Activated T-helper 17 cell treated with anti-CD3 and anti-CD28 coated beads, Interleukin-2, amount 50 U/mL, for 72 hours (primary cell): ENCODE measurements around the gene CGRRF1. TPM values are rescaled to one million over a fixed set of nuclear protein-coding genes. Genes with fewer than 3 reads are reported as not detected.

Experiments
- ATAC-seq: fragments of 150-1000 bp; cut with Tn5 transposase; replicated peaks from 2 replicates; pipeline ENCODE4 v1.10.0; 2021; ENCODE audit warnings: mild to moderate bottlenecking, moderate library complexity
- H3K27ac Mint-ChIP-seq: one replicate; pipeline ENCODE4 v1.8.0; 2022; ENCODE audit warnings: mixed read lengths
- H3K27me3 Mint-ChIP-seq: one replicate; pipeline ENCODE4 v1.8.0; 2022; ENCODE audit warnings: mixed read lengths
- H3K36me3 Mint-ChIP-seq: one replicate; pipeline ENCODE4 v1.8.0; 2022; ENCODE audit warnings: low read depth, mild to moderate bottlenecking, mixed read lengths
- H3K4me1 Mint-ChIP-seq: one replicate; pipeline ENCODE4 v1.8.0; 2022; ENCODE audit warnings: mixed read lengths
- H3K4me3 Mint-ChIP-seq: one replicate; pipeline ENCODE4 v1.8.0; 2022; ENCODE audit warnings: mild to moderate bottlenecking, mixed read lengths
- H3K9me3 Mint-ChIP-seq: one replicate; pipeline ENCODE4 v1.8.0; 2022; ENCODE audit warnings: mixed read lengths
- total RNA-seq, 2 donors: library from RNA; stranded (reverse); gene quantifications; one replicate each; pipeline ENCODE4 v1.2.3, GENCODE V29; 2022

Gene CGRRF1
- total RNA-seq, 2 donors from 2014 or later: 12.3 to 13.5 TPM

DNA sequence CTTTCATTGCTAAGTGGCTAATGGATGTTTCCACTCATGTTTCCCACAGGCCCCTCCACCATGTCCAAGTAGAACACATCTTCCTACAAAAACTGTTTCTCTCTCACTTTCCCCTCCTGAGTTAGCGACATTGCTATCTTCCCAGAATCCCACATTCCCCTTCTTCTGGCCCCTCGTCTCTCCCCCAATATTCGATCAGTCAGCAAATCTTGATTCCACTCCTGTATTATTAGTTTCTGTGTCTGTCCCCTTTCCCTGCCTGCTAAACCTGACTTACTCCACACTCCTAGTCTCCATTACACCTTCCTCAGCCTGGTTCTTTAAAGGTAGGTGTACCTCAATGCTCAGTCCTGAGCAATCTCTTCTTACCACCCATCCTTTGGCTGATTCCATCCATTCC, 37.9 kb downstream of the CGRRF1 start:
- Mint-ChIP-seq H3K4me3 (no peak overlapping the region), H3K27ac (no peak overlapping the region), H3K4me1 (no peaks in the 10 kb centered on the region), H3K27me3 (no peaks in the 10 kb centered on the region), H3K9me3 (no peaks in the 10 kb centered on the region), H3K36me3 (no peaks in the 10 kb centered on the region)
- ATAC-seq: no peak

DNA sequence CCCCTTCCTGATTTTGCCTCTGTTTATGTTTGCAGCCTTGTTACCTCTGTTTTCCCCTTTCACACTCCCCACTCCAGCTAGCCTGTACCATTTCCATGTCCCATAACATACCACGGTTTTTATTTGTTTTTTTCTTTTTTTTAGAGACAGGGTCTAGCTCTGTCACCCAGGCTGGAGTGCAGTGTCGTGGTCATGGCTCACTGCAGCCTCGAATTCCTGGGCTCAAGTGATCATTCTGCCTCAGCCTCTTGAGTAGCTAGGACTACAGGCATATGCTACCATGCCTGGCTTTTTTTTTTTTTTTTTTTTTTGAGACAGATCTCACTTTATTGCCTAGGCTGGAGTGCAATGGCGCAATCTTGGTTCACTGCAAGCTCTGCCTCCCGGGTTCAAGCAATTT, 38.8 kb downstream of the CGRRF1 start:
- Mint-ChIP-seq H3K4me1 (no peaks in the 10 kb centered on the region), H3K4me3 (no peak overlapping the region), H3K27me3 (no peaks in the 10 kb centered on the region), H3K9me3 (no peaks in the 10 kb centered on the region), H3K27ac (no peak overlapping the region), H3K36me3 (no peaks in the 10 kb centered on the region)
- ATAC-seq: no peak

DNA sequence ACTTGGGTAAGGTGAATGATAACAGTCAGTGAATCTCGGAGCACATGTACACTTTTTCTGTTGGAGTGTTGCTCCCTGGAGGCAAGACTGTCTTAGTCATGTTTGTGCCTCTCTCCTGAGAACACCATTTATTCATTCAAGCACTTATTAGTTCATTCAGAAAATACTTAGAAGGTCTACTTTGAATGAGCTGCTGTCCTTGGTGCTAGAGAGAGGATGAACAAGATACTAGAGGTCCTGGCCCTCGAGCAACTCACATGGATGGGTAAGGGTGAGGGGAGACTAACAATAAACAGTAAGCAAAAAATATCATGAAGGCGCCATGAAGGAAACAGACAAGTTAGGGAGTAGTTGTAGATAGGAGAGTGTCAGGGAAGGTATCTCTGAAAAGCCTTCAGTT, 40.2 kb downstream of the CGRRF1 start:
- Mint-ChIP-seq H3K27ac (no peak overlapping the region), H3K4me1 (no peaks in the 10 kb centered on the region), H3K27me3 (no peaks in the 10 kb centered on the region), H3K36me3 (no peaks in the 10 kb centered on the region), H3K9me3 (no peaks in the 10 kb centered on the region), H3K4me3 (no peak overlapping the region)
- ATAC-seq: no peak

DNA sequence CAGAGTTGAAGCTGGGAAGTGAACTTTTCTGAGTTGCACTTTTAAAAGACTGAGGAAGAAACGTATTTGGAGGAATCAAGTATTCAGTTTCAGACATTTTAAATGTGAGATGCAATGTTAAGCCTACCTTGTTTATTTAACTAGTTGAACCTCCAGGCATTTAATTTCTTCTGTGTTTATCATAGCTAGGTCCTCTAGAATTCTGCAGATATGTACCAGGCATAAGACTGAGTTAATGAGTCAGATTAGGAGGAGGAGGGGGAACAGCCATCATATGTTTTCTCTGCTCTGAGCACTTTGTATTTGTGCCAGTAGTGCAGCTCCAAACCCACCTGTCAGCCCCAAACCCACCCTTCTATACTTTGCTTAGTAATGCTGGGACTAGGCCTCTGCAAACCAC, 40.8 kb downstream of the CGRRF1 start:
- Mint-ChIP-seq H3K27me3 (no peaks in the 10 kb centered on the region), H3K4me3 (no peak overlapping the region), H3K9me3 (no peaks in the 10 kb centered on the region), H3K27ac (no peak overlapping the region), H3K4me1 (no peaks in the 10 kb centered on the region), H3K36me3 (no peaks in the 10 kb centered on the region)
- no peak for ATAC-seq

DNA sequence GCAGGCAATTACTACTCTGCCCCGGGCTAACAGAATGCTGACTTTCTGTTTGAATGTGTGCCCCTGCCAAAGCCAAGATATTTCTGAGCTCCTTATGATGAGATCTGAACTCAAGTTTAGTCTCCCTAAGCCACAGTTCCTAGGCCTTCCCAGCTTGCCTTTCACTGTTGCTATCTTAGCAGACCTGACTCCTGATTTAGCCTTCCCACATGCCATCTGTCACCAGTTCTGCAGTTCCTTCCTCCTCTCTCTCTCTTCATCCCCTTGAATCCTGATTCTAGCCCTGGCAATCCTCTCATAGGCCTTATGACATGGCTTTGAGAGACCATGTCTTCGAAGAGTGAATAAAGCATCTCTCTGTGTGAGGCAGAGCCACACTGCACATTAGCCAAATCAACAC, 44.7 kb downstream of the CGRRF1 start:
- Mint-ChIP-seq H3K27me3 (no peaks in the 10 kb centered on the region), H3K9me3 (no peaks in the 10 kb centered on the region), H3K4me1 (no peaks in the 10 kb centered on the region), H3K27ac (no peak overlapping the region), H3K4me3 (no peak overlapping the region), H3K36me3 (no peaks in the 10 kb centered on the region)
- ATAC-seq: no peak

DNA sequence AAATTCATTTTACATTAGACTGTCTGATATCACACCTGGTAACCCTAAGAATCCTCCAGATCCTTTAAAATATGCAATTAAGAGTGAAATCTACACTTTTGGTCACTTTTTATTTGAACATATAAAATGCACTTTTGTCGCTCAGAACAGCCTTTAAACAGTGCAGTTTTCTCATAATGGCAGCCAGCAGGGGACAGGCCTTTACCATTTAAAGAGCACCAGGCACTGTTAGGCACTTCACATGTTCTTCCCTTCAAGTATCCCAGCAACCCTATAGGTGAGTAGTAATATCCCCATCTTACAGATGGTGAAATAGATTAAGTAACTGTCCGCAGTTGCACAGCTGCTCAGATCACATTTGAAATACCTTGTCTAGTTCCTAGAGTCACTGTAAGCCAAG, 45.9 kb downstream of the CGRRF1 start:
- ATAC-seq: no peak
- no peaks in the 10 kb centered on the region for H3K36me3 Mint-ChIP-seq
- H3K27me3 Mint-ChIP-seq: peaks cover 3% of the 10 kb centered on the region
- no peak overlapping the region for H3K4me3 Mint-ChIP-seq
- H3K4me1 Mint-ChIP-seq: no peaks in the 10 kb centered on the region
- no peak overlapping the region for H3K27ac Mint-ChIP-seq
- no peaks in the 10 kb centered on the region for H3K9me3 Mint-ChIP-seq

DNA sequence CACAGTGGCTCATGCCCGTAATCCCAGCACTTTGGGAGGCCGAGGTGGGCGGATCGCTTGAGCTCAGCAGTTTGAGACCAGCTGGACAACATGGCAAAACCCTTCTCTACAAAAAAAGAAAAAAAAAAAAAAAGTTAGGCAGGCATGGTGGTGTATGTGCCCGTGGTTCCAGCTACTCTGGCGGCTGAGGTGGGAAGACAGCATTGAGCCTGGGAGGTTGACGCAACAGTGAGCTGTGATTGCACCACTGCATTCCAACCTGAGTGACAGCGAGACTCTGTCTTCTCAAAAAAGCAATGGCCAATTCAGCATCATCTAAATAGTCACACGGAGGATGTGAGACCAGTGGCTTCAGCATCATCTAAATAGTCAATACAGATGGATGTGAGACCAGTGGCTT, 46.8 kb downstream of the CGRRF1 start:
- no peak overlapping the region for H3K4me3 Mint-ChIP-seq
- no peaks in the 10 kb centered on the region for H3K4me1 Mint-ChIP-seq
- ATAC-seq: no peak
- H3K27ac Mint-ChIP-seq: no peak overlapping the region
- H3K9me3 Mint-ChIP-seq: no peaks in the 10 kb centered on the region
- no peaks in the 10 kb centered on the region for H3K36me3 Mint-ChIP-seq
- peaks cover 3% of the 10 kb centered on the region for H3K27me3 Mint-ChIP-seq

DNA sequence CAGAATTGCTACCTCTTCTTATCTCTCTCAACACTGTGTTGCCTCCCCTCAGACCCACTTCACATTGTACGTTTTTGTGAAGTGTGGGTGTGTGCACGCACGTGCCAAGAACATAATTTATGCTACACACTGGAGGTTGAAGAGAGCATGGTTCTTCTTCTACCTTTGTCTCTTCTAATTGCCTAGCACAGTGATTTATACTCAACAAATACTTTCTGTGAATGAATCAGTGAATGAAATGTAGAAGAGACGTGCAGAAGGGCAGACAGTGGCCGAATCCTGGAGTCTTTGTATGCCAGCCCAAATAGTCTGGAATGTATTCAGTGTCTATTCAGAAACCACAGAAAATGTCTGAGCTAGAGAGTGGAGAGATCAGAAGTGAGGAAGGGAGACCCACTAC, 52.6 kb downstream of the CGRRF1 start:
- no peak overlapping the region for H3K27ac Mint-ChIP-seq
- H3K36me3 Mint-ChIP-seq: no peaks in the 10 kb centered on the region
- H3K9me3 Mint-ChIP-seq: no peaks in the 10 kb centered on the region
- peaks cover 6% of the 10 kb centered on the region for H3K27me3 Mint-ChIP-seq
- ATAC-seq: no peak
- no peaks in the 10 kb centered on the region for H3K4me1 Mint-ChIP-seq
- H3K4me3 Mint-ChIP-seq: no peak overlapping the region

DNA sequence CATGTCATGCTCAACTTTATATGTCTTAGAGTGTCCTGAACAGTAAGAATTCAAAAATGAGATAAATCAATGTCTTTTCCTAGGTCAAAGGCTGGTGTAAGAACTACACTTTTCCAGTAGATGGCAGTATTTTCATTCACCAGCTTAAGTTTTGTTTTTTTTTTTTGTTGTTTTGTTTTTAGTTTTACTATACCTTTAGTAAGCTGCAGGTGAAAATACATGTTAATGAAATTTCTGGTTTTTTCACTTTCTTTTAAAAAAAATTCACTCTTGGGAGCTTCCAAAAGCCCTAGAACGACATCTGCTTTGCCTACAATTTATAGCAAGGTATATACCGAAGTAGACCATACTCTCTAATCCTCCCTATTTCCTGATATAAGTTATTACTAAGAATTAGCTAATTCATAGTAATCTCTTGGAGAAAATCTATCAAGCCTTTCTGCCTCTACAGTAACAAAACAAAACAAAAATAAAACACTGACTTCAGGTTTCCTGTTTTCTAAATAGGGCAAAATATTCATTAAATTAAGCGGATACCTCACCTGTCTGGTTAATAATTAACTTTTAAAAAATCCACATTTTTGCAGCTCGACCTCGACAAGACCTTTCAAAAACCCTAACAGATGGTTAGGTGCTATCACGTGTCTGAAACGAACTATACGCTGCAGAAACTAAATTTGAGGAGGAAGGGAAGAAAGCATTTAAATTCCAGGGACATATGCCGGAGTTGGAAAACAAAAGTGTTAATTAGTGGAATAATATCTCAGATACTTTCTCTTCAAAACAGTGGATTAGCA, 54.6 kb downstream of the CGRRF1 start:
- peak overlapping the region; percentile 66 for H3K4me3 Mint-ChIP-seq
- H3K9me3 Mint-ChIP-seq: no peaks in the 10 kb centered on the region
- H3K36me3 Mint-ChIP-seq: no peaks in the 10 kb centered on the region
- H3K27ac Mint-ChIP-seq: no peak overlapping the region
- ATAC-seq: no peak
- no peaks in the 10 kb centered on the region for H3K4me1 Mint-ChIP-seq
- peaks cover 11% of the 10 kb centered on the region for H3K27me3 Mint-ChIP-seq

DNA sequence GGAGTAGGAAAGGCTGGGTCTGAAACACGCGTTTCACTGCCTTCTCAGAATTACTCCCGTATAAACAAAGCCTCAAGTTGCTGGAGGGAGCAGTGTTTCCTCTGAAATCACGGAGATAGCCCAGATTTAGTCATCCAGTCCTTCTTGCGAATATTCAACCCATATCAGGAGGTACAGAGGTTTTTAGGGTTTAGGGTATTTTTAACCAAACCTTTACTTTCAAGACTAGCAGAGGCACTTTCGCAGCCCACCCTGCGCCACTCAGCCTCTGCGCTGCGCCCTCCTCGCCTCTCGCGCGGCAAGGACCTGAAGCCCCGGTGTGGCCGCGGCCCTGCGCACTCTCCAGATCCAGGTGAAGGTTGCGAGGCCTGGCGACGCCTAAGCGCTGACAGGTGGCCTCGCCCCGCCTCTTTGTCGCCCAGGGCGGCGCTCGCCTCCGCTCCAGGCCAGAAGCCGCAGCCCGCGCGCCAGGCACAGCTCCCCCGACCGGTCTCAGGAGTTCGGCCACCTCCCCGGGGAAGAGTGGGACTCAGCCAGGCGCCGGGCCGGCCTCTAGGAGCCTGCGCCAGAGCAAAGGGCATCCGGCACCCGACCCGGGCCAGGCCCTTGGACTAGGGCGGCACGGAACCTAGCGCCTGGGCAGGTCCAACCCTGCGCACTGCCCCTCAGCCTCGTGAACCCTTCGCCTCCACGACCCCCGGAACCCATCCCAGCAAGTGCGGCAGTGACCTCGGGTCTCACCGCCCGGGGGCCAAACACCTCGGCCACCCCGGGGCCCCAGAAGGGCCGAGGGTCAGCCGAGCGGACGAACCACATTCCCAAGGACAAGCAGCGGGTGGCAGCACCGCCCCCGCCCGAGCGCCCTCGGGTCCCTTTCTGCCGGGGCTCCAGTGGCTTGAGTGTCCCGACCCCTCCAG, 55.4 kb downstream of the CGRRF1 start:
- Mint-ChIP-seq H3K27ac (no peak overlapping the region), H3K27me3 (peaks cover 10% of the 10 kb centered on the region), H3K4me1 (no peaks in the 10 kb centered on the region), H3K36me3 (no peaks in the 10 kb centered on the region), H3K4me3 (peak overlapping the region; percentile 66), H3K9me3 (no peaks in the 10 kb centered on the region)
- ATAC-seq: peak; percentile 64

DNA sequence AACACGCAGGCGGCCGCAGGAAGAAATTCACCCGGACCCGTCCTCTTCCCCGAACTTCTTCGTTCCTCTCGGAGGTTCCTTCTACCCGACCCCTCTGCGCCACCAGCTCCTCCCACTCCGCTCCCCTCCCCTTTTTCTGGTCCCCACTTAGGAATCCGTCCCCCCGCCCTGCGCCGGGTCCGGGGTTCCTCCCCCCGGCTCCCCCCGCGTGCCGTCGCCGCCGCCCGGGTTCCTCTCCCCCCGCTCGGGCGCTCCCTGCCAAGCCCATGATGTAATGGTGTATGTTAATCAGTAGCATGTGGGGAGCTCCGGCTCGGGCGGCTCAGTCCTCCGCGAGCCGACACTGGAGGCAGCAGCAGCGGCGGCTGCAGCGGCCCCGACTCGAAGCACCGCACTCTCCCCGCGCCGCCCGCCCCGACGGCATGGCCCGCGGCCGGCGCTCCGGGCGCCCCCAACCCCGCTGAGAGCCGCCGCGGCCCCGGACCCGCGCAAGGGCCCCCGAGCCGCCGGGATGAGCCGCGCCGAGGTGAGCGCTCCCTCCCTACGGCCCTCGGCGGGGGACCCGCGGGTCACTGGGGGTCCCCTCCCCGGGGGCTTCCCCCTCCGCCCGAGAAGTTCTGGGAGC, 56.2 kb downstream of the CGRRF1 start:
- Mint-ChIP-seq H3K4me1 (no peaks in the 10 kb centered on the region), H3K36me3 (no peaks in the 10 kb centered on the region), H3K27me3 (peaks cover 8% of the 10 kb centered on the region), H3K9me3 (no peaks in the 10 kb centered on the region), H3K27ac (no peak overlapping the region), H3K4me3 (peak overlapping the region; percentile 66)
- peak; percentile 80 for ATAC-seq

DNA sequence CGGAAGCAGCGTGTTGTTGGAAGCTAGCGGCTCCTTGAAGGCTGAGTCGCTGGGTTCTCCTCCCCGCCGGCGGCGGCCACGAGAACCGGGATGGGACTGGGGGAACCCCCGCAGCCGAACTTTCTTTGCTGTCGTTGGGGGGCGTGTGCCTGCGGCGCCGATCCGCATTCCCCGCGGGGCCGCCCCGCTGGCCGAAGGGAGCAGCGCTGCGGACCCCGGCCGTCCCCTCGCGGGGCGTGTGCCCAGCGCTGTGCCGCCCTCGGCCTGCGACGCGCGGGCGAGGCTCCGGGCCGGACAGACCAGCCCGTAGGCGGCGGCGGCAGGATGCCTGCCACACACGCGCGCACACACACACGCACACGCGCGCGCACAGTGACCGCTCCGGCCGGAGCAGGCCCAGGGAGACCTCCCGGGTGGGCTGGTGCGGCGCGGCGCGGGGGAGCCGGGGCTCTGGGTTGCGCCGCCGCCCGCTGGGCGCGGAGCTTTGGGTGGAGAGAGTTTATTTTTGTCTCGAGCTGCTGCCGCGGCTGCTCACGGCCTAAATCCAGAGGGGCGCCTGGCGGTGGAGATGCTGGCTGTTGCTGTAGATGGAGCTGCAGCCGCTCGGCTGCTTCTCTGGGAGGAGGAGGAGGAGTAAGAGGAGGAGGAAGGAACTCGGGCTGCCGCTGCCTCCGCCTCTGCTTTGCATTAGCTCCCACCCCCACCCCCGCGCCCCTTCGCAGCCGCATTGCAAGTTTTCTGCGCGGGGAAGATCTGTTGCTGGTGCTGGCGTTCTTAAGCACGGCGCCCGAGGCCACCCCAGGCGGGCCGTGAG, 56.9 kb downstream of the CGRRF1 start, which contains the start of gene SAMD4A:
SAMD4A (plus strand) TSS at position 719 of the 814 bp plus-strand sequence. CDS start 789 bp downstream, outside the sequence.
- H3K27ac Mint-ChIP-seq: peak within 1 kb of the TSS; percentile 73
- H3K9me3 Mint-ChIP-seq: no peaks in the 10 kb centered on the region
- H3K27me3 Mint-ChIP-seq: peaks cover 8% of the 10 kb centered on the region
- peak; percentile 17 for ATAC-seq
- no peaks in the 10 kb centered on the region for H3K36me3 Mint-ChIP-seq
- H3K4me3 Mint-ChIP-seq: peak within 1 kb of the TSS; percentile 92
- H3K4me1 Mint-ChIP-seq: no peaks in the 10 kb centered on the region

DNA sequence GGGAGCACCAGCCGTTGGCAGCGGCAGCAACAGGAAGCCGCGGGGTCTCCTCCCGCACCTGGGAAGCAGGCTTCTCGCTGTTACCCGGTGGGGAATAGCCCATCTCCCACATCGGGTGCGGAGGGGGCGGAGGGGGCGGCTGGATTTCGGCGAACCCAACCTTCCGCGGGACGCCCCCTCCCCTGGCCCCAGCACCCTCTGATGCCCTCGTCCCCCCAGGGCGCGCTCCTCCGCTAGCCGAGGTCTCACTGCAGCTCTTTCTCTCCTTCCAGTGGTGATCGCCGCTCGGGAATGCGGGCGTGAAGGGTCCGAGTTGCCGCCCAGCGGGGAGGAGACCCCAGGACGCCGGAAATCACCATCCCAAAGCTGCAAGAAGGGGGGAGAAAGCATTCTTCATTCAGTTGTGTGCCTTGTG, 57.5 kb downstream of the CGRRF1 start:
- ATAC-seq: no peak
- peaks cover 6% of the 10 kb centered on the region for H3K27me3 Mint-ChIP-seq
- H3K9me3 Mint-ChIP-seq: peaks cover 1% of the 10 kb centered on the region
- H3K36me3 Mint-ChIP-seq: no peaks in the 10 kb centered on the region
- peak overlapping the region; percentile 92 for H3K4me3 Mint-ChIP-seq
- peak overlapping the region; percentile 73 for H3K27ac Mint-ChIP-seq
- no peaks in the 10 kb centered on the region for H3K4me1 Mint-ChIP-seq
